ENCODE measurements around the gene ZDHHC8.
A peak's percentile ranks its signal among the peaks of the same experiment; 100 is the strongest.
"Not testable (repeated sequence)": the region's sequence is repeated elsewhere in the genome, so short reads cannot be mapped to it uniquely, and the experiment has no call there.

ZDHHC8 gene

DNA sequence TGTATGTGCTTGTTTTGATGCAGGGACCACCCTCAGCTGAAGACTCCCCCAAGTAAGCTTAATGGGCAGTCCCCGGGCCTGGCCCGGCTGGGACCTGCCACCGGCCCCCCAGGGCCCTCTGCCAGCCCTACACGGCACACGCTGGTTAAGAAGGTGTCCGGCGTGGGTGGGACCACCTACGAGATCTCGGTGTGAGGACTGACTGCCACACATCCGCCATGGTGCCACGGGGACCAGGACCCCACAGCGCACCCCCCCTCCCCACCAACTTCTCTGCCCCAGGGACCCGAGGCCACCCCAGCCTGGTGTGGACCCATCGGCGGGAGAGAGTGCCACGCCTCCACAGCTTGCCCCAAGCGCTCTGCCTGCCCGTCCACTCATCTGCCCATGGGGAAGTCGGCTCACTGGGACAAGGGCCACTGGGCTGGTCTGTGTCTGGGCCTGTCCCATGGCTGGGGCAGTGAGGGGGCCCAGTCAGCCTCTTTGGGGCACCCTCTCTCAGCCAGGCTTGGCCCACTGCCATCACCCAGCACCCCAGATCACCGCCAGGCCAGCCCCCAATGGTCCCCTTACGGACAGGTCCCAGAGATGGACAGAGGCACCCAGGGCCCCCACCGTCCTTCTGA is 13.7 kb downstream of the ZDHHC8 start:
- no peak for DNase-seq

DNA sequence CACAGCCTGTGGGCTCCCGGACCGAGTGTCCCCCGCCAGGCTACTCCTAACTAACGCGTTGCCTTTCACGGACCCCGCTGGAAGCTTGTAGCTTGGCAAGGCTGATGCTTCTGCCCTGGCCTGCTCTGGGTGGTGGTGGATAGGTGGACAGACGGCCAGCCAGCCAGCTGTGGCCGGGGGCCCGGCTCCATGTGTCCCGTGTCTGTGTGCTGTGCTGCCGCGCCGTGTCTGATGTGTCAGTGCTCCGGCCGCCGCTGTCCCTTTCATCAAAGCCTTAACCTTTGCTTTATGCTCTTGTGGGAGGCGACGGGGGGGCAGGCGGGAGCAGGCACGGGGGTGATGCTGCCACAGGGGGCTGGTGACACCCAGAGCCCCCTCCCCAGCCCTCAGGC is 14.2 kb downstream of the ZDHHC8 start:
- no peak for DNase-seq

DNA sequence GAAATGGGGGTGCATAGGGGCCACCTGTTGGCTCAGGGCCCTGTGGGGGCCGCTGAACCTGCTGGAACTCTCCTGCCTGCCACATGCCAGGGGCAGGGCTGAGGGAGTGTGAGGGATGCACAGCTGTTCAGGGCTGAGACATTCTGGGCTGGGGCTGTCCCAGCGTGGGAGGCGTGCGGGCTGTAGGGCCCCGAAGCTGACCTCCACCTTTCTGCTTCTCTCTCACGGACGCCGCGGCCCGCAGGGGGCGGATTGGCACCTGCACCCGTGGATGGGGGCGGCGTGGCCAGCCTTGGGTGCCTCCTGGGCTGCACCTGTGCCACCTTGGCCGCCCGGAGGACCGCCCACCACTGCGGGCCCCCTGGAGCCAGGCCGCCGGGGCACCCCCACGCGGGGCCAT is 15.2 kb downstream of the ZDHHC8 start:
- no peak for DNase-seq

DNA sequence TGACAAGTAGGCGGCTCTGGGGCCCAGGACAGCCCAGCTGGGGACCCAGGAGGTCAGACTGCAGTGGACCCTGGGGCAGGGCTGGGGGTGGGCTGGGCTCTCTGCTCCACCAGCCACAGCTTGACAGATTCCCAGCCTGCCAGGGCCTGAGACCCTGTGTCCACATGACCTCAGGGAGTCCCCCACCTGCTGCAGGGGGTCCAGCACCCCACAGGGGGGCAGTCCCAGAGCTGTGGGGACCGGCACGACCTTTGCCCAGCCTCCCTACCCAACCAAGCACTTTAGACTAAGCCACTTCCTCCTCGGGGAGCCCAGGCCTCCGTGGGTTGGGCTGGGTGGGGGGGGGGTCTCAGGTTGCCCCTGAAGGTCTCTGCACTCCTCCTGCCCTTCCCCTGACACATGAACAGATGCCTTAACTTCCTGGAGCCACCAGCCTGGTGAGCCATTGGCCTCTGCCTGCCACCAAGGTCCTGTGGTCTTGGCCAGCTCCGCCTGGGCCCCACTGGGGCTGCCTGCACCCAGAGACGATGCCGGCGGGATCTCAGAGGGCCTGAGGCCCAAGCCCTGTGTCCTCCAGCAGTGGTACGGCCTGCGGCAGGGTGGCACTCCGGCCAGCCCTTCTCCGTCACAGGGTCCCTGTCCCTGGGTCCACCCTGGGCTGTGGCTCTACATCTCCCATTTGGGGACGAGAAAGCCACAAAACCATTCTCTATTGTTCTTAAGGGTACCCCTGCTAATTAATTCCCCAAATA is 15.8 kb downstream of the ZDHHC8 start:
- DNase-seq = no peak

DNA sequence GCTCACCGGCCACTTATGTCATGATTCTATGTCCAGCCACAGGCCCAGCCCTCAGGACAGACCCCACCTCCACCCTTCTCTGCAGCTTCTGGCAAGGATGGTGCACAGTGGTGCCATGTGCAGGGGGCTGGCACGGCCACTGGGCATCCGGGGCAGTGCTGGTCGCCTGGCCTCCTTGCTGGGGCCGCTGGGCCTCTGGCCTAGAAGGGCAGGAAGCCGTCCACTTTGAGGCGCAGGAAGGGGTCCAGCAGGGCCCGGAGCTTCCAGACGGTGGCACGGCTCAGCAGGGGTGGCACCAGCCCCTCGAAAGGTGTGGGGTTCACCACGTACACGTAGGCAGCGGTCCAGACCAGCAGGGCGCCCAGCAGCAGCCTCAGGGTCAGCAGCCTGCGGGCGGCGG is 16.8 kb downstream of the ZDHHC8 start:
- no peak for DNase-seq

DNA sequence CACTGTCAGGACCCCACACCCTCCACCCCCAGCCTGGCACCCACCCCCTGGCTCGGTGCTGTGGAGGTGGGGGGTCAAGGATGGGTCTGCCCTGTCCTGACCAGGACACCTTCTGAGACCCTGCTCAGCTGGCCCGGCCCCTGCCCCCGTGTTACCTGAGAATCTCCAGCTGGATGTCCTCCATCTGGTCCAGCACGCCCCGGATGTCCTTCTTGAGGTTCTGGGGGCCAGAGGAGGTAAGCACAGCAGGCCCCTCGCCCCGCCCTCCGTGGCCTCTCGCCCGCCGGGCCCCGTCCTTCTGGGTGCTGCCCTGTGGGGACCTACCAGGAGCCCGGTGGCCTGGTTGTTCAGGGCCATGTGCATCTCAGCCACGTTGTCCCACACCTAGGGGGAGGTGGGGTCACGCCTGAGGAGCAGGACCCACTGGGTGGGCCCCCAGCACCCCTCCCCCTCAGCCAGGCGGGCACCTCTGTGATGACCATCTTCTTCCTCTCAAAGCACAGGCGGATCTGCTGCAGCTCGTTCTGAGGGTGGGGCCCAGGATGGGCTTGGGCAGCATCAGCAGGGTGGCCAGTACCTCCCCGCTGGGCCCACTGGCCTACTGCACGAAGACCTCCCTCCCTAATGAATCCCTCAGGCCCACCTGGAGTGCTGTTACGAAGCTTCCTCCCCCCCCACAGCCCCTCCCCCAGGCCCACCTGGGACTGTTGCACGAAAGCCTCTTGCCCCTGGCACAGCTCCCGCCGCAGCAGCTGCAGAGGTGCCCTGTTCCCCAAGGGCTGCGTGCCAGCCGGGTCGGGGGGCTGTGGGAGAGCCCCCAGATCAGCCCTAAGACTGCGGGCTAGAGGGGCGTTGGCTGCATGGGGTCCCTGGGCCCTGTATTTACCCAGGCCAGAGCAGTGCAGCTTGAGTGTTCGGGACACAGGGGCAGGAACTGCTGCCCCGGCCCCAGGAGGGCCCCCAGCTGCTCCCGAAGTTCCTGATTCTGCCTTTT is 17.9 kb downstream of the ZDHHC8 start:
- DNase-seq = no peak

DNA sequence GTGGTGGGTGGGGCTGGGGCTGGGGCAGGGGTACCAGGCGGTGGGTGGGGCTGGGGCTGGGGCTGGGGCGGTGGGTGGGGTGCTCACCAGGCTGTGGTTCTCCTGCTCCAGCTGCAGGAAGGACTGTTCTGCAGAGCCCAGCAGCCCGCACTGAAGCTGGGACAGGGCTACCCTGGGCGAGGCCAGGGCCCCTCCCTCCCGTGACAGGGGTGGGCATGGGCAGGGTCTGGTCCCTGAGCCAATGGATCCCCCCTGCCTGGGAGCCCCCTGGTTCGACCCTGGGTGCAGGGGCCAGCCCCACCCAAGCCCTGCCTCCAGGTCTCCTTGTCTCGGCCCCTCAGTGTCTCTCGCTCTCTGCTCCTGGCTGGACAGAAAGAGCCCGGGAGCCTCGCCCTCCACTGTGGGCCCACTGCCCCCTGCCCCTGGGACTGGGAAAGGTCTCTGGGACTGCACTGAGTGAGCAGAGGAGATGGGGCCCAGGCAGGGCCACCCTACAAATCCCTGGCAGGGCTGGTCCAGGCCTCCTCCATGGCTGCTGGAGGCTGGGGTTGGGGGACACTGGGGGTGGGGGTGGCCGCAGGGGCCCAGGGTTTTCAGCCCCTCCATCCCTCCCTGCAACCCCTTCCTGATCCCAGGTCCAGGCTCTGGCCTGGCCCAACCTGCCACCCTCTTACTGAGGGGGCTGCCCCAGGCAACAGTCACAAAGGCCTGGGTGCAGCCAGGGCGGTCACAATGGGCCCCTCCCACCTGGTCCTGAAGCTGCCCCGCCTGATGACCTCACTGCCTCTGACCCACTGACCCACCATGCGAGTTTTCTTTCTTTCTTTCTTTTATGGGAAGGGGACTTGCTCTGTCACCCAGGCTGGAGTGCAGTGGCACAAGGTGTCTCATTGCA is 19.0 kb downstream of the ZDHHC8 start, which contains the start of gene CCDC188:
CCDC188 (minus strand) TSS at position 675 of the 895 bp plus-strand sequence; CDS start at position 606, 69 bp downstream.
- DNase-seq = no peak

DNA sequence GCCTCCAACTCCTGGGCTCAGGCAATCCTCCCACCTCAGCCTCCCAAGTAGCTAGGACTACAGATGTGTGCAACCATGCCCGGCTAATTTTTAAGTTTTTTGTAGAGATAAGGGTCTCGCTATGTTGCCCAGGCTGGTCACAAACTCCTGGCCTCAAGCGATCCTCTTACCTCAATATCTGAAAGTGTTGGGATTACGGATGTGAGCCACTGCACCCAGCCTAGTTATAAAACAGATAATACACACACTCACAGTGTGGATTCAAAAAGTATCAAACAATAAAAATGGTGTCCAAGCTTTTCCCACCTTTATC is 19.6 kb downstream of the ZDHHC8 start:
- no peak for DNase-seq

DNA sequence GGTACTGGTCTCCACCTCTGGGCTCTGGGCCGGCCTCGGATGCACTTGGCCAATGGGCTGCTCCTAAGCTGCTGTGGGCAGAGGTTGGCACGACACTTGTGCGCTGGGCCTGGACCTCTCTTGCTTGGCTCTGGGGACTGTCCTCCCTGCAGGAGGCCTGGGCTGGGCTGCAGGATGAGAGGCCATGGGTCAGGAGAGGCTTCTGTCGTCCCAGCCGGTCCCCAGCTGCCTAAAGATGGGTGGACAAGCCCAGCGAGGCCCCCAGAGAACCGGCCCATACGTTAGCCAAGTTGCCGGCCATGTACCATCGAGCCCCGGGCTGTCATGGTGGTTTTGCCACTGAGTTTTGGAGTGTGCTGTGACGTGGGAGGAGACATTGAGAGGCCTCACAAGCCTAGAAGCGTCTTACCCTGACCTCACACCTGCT is 20.9 kb downstream of the ZDHHC8 start:
- DNase-seq = no peak

DNA sequence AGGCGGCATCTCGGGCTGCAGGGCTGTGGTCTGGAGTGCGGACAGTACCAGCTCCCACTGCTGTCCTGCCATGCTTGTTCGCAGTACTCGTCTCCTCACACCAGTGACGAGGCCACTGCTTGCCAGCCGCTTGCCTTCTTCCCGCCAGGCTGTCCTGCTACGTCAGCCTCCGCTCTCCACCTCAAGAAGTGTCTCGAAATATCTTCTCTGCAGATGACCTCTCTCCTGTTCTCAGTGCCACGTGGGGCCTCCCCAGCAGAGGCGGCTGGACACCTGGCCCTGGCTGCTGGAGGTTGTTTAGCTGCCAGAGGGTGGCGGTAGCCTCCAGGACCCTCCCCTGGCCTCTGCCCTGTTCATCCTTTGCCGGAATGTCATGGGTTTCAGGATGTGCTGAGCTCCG is 22.3 kb downstream of the ZDHHC8 start:
- no peak for DNase-seq

DNA sequence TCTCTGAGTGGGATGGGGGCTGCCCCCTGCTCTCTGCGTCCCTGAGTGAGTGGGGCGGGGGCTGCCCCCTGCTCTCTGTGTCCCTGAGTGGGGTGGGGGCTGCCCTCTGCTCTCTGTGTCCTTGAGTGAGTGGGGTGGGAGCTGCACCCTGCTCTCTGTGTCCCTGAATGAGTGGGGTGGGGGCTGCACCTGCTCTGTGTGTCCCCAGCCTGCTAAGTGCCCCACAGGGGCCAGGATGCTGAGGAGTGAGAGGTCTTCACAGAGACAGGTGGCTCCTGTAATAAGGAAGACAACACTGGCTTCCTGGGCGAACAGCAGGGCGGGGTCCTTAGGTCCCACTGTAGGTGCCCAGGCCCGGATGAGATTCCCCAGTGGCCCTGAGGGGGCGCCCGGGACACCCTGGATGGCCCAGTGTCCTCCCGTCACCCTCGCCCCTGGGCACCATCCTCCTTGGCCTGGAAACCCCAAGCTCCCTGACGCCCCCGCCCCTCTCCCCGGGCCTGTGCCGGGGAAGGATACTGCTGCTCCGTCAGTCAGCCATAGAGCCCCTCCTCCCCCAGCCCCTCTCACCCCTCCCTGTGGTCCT is 23.1 kb downstream of the ZDHHC8 start:
- DNase-seq = no peak

DNA sequence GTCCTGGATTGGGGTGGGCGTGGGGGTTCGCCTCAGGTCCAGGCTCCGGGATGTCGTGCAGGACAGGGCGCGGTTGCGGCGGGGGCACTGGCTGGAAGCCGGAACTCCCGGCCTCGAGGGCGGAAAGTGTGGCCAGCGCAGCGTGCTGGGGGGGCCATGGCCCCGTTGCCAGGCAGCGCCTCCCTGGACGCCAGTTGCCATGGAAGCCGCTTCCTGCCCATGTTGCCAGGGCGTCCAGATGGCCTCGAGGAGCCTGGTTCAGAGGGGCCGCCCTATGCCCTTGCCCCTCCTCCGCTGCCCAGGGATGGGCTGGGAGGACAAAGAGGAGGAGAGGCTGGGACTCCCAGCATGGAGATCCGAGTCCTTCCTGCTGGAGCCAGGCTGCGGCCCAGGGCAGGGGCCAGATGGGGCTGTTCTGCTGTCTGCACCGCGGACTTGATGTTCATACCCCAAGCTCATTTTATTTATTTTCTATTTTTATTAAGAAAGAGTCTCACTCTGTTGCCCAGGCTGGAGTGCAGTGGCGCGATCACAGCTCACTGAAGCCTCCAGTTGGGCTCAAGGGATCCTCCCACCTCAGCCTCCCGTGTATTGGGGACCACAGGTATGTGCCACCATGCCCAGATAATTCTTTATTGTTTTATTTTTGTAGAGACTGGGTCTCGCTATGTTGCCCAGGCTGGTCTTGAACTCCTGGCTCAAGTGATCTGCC is 23.9 kb downstream of the ZDHHC8 start:
- peak in 1 of 2 donors; percentile 9 for DNase-seq

DNA sequence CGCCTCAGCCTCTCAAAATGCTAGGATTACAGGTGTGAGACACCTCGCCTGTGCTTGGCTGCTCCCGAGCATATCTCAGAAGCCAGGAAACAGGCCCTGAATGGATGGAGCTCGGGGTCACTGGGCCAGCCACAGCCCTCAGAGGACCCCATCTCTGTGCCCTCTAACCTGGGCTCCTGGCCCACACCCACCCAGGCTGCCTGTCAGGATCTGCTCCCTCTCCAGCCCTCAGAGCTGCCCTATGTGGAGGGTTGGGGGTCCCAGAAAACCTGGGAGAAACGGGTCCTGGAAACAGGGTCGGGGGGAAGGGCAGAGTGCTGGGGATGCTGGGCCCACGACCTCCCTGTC is 24.4 kb downstream of the ZDHHC8 start:
- no peak for DNase-seq

DNA sequence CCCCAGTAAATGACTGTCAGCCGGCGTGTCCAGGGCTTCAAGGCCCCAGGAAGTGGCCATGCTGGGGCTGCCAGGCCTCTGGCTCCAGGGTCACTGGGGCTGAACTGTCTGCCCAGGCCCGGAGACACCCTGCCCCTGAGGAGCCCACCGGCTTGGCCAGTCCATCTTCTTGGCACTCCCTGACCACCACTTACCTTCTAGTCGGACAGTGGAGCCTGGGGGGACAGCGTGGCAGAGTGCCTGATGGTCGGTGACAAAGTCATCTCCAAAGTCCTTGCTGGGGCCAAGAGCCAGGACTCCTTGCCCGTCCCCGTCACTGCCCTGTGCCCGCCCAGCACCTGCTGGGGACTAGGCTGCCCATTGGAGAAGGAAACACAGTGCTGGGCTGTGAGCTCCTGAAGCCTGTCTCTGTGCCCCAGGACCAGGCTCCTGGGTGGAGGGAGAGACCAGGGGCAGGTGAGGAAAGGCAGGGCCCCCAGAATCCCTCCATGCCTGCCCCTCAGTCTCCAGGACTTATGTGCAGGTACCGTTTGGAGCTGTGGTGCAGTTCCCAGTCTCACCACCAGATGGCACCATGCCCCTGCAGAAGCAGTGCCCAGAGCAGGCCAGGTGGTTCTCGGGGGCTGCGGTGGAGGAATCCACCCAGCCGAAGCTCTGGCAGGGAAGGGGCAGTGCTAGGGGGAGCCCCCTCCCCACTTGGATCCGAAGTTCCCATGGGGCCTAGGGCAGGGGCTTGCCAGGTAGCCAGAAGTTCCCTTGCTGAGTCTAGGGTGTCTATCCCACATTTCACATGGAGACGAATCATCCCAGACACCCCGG is 25.2 kb downstream of the ZDHHC8 start:
- DNase-seq = peak; percentile 88 to 89

DNA sequence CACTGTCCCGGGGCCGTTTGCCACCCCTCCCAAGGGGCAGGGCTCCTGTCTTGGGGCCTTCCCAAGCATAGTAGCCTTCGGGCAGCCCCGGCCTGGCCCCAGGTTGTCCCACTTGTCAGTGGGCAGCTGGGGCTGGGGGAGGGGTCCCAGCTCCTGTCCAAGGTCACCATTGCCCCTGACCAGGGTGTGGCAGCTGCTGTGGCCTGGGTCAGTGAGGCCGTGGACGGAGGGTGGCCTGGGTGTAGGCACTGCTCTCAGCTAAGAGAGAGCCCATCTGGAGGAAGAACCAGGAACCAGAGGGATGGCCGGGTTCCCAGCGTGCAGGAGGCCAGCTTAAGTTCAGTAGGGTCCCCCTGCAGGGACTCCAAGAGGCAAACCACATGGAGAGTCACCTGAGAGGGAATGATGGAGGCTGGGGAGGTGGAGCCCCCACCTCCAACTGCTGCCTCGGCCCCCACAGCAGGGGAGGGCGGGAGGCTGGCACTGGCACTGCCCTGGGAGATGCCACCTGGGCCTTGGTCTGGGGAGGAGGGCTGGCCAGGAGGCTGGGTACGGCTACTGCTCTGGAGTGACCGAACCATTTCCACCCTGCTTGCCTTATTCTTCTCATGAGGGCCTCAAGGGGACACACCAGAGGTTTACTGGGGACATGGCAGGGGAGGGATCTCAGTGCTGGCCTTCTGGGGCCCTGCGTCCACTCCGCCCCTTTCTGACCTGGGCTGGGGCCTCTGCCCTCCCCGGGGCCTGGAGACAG is 26.0 kb downstream of the ZDHHC8 start:
- DNase-seq = no peak

DNA sequence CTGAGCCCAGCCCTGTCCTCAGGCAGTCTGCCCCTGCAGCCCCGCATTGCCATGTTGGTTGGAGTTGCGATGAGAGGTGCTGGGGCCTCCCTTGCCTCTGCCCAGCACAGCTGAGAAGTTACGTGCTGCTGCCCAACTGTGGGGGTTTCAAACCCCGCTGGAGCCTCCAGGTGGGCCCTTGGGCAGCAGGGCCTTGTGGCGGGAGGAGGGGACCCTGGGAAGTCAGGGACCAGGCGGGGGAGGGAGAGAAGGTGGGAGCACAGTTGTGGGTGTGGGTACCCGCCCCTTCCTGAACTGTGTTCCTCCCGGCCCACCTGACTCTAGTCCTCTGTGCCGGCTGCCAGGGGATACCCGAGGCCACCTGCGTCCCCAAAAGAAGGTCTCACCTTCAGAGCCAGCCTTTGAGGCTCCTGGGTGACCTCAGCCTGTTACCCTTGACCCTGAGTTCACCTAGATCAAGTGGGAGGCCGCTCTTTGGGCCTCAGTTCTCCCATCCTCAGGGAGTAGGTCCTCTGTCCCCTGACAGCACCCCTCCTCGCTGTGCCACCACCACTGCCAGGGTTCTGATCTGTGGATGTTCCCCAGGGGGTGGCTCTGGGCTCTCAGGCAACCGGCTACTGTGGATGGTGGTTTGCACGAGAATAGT is 26.9 kb downstream of the ZDHHC8 start:
- DNase-seq = no peak

DNA sequence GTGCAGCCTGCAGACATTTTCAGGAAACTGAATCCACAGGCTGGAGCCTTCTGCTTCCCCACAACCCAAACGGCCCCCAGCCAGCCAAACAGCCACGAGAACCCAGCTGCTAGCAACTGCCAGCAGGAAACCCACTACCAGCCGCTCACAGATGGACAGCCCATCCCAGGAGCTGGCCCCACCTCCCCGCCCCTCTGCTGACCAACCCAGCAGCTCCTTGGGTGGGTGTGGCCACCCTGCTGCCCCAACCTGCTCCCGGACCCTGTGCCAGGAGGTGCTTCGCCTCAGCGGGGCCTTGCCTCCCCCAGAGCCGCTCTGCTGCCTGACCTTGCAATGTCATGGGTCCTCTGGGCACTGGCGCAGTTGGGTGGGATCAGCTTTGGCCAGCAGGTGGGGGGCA is 27.5 kb downstream of the ZDHHC8 start:
- no peak for DNase-seq

DNA sequence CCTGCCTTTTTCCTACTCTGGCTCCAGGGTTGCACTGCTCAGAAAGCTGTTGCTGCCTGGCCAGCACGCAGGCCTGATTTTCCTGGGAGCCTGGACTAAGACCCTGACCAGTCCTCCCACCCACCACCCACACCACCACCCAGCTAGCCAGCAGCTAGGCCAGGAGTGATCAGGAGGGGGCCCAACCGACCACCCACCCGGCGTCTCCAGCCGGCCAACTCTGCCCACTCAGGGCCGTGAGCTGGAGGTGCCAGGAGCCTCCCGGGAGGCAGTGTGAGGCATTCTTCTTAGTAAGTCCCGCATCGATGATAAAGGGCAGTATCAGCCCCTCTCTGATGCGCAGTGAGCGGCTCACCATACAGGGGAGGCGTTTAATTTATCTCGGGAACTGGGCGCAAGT is 27.9 kb downstream of the ZDHHC8 start:
- not testable (repeated sequence) for DNase-seq

DNA sequence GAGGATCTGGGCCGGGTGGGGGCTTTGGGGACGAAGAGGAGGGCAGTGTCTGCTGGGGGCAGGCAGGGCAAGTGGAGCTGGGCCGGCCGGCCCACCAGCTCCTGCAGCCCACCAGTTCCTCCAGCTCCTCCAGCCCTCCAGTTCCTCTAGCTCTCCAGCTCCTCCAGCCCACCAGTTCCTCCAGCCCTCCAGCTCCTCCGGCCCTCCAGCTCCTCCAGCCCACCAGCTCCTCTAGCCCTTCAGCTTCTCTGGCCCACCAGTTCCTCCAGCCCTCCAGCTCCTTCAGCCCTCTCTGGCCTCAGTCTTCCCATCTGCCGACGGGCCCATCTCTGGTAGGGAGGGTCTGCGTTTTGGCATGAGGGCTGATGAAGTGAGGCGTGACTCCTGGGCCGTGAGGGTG is 28.4 kb downstream of the ZDHHC8 start:
- DNase-seq = no peak

All from CD4-positive, alpha-beta T cell treated with Interleukin-4 for 1 hour (primary cell).